Gastroesophageal sphincter (tissue), 3 donors: ENCODE measurements around the gene MPRIP.

Experiments used
- EP300 ChIP-seq: sonication (generic); formaldehyde crosslinking; IDR thresholded peaks from one replicate; pipeline ENCODE4 v1.6.1; 2017; ENCODE audit warnings: antibody characterized with exemption, mild to moderate bottlenecking
- POLR2AphosphoS5 ChIP-seq: sonication (generic); formaldehyde crosslinking; IDR thresholded peaks from one replicate; pipeline ENCODE4 v1.6.1; 2017; ENCODE audit warnings: antibody characterized with exemption
- TF ChIP-seq, protein P1 (sequence below), 4 experiments: fragments of 200-600 bp in 2 of 4; fragments of 450-650 bp in 2 of 4; sonication (generic) in 1 of 4; IDR thresholded peaks; one replicate each; pipeline ENCODE4 v1.5.1; 2017 to 2019; ENCODE audit warnings: antibody characterized with exemption in 4 of 4, mild to moderate bottlenecking in 2 of 4, moderate library complexity in 2 of 4

DNA sequence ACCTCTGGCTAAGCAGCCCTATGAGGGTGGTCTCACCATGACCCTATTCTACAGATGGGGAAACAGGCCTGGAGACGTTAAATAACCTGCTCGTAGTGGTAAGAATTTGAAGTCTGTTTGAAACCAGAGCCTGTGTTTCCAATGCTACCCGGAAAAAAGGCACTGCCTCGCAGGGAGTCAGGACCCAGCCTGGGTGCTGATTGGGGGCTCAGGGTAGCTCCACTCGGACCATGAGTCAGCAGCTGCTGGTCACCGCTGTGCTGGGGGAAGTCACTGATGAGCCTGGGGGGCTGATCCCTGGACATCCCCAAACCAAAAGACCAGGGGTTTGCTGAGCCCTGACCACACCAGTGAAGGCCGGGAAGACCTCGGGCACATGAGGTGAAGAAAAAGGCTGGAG, 173.3 kb downstream of the MPRIP start:
- TF ChIP-seq, protein P1, sequence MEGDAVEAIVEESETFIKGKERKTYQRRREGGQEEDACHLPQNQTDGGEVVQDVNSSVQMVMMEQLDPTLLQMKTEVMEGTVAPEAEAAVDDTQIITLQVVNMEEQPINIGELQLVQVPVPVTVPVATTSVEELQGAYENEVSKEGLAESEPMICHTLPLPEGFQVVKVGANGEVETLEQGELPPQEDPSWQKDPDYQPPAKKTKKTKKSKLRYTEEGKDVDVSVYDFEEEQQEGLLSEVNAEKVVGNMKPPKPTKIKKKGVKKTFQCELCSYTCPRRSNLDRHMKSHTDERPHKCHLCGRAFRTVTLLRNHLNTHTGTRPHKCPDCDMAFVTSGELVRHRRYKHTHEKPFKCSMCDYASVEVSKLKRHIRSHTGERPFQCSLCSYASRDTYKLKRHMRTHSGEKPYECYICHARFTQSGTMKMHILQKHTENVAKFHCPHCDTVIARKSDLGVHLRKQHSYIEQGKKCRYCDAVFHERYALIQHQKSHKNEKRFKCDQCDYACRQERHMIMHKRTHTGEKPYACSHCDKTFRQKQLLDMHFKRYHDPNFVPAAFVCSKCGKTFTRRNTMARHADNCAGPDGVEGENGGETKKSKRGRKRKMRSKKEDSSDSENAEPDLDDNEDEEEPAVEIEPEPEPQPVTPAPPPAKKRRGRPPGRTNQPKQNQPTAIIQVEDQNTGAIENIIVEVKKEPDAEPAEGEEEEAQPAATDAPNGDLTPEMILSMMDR (IDR thresholded peaks at IDR 0.05) = no peak
- TF ChIP-seq POLR2AphosphoS5 = no peak
- TF ChIP-seq EP300 = no peak
